Measurements from ENCODE around the gene PLCB1.

Gene PLCB1

GRCh38 chr20:8248051-8248450 lies 116.0 kb downstream of the PLCB1 start:
- no peak for DNase-seq

- no peak for DNase-seq
Measured at GRCh38 chr20:8249634-8250033, 117.6 kb downstream of the PLCB1 start.

GRCh38 chr20:8250539-8251200 lies 118.6 kb downstream of the PLCB1 start:
- DNase-seq, result no peak

GRCh38 chr20:8251201-8251575 lies 119.1 kb downstream of the PLCB1 start:
- no peak for DNase-seq

- no peak for DNase-seq
Measured at GRCh38 chr20:8254911-8255582, 123.0 kb downstream of the PLCB1 start.

- DNase-seq, result no peak
Measured at GRCh38 chr20:8255945-8256632, 124.0 kb downstream of the PLCB1 start.

GRCh38 chr20:8260837-8261251 lies 128.8 kb downstream of the PLCB1 start:
- no peak for DNase-seq

GRCh38 chr20:8262721-8263120 lies 130.7 kb downstream of the PLCB1 start:
- DNase-seq, result no peak

GRCh38 chr20:8265588-8265987 lies 133.5 kb downstream of the PLCB1 start:
- no peak for DNase-seq

- DNase-seq, result no peak
Measured at GRCh38 chr20:8267009-8267408, 134.9 kb downstream of the PLCB1 start.

- no peak for DNase-seq
Measured at GRCh38 chr20:8271727-8272126, 139.7 kb downstream of the PLCB1 start.

GRCh38 chr20:8272766-8273165 lies 140.7 kb downstream of the PLCB1 start:
- no peak for DNase-seq

GRCh38 chr20:8284902-8285301 lies 152.8 kb downstream of the PLCB1 start:
- DNase-seq, result no peak

GRCh38 chr20:8287340-8287739 lies 155.3 kb downstream of the PLCB1 start:
- DNase-seq, result no peak

- no peak for DNase-seq
Measured at GRCh38 chr20:8291200-8291599, 159.1 kb downstream of the PLCB1 start.

- no peak for DNase-seq
Measured at GRCh38 chr20:8291873-8292272, 159.8 kb downstream of the PLCB1 start.

GRCh38 chr20:8292793-8293192 lies 160.7 kb downstream of the PLCB1 start:
- no peak for DNase-seq

GRCh38 chr20:8293750-8294149 lies 161.7 kb downstream of the PLCB1 start:
- no peak for DNase-seq

GRCh38 chr20:8296536-8296935 lies 164.5 kb downstream of the PLCB1 start:
- DNase-seq, result no peak

- DNase-seq, result no peak
Measured at GRCh38 chr20:8298426-8299043, 166.5 kb downstream of the PLCB1 start.

- DNase-seq, result no peak
Measured at GRCh38 chr20:8299921-8300320, 167.9 kb downstream of the PLCB1 start.

- no peak for DNase-seq
Measured at GRCh38 chr20:8301655-8302054, 169.6 kb downstream of the PLCB1 start.

GRCh38 chr20:8303651-8304050 lies 171.6 kb downstream of the PLCB1 start:
- no peak for DNase-seq

All from activated naive CD4-positive, alpha-beta T cell (primary cell).